Panc1 (cell line): ENCODE measurements around the gene PLCH2. TPM values are rescaled to one million over a fixed set of nuclear protein-coding genes. Genes with fewer than 3 reads are reported as not detected.
A peak's percentile ranks its signal among the peaks of the same experiment; 100 is the strongest.

Experiments
- ATAC-seq: fragments of 200-7000 bp; cut with Tn5 transposase; 2 replicates; pipeline ENCODE4 v1.9.1; 2020; ENCODE audit warnings: mild to moderate bottlenecking, moderate library complexity
- BruUV-seq: library from RNA; stranded (reverse); fragments of 400-500 nt; replicated peaks from 2 replicates; lab custom pipeline; 2021; lab: Mats Ljungman, UMichigan
- CTCF ChIA-PET: fragments of 300-600 bp; sonication (Branson Sonifier 250); formaldehyde crosslinking; loops from one replicate; lab custom pipeline; 2022; ENCODE audit warnings: antibody characterized with exemption; lab: Charles Lee
- POLR2A ChIA-PET: fragments of 300-600 bp; sonication (Branson Sonifier 250); formaldehyde crosslinking; loops from one replicate; lab custom pipeline; 2022; ENCODE audit warnings: antibody characterized with exemption; lab: Charles Lee
- DNase-seq: peaks from one replicate; pipeline ENCODE4 v3.0.0-alpha.2; 2010; ENCODE audit warnings: low read depth, low spot score
- H3K27ac ChIP-seq: 2 replicates; pipeline ENCODE4 v1.5.1; 2011; ENCODE audit warnings: mild to moderate bottlenecking, low read length, inconsistent platforms
- H3K27me3 ChIP-seq: fragments of 200-500 bp; sonication (Bioruptor generic); 2 replicates; pipeline ENCODE4 v1.6.0; 2014; ENCODE audit warnings: low read length, inconsistent platforms; ENCODE audit not compliant: control insufficient read depth, insufficient read depth
- H3K36me3 ChIP-seq: fragments of 200-500 bp; sonication (Bioruptor generic); 2 replicates; pipeline ENCODE4 v1.5.1; 2014; ENCODE audit warnings: inconsistent platforms, mild to moderate bottlenecking, low read length, moderate library complexity; ENCODE audit not compliant: control insufficient read depth, insufficient read depth
- H3K4me1 ChIP-seq: 2 replicates; pipeline ENCODE4 v1.5.1; 2011; ENCODE audit warnings: inconsistent platforms, mild to moderate bottlenecking, low read length, moderate library complexity; ENCODE audit not compliant: control insufficient read depth, insufficient read depth
- H3K4me3 ChIP-seq, 2 experiments: 2 replicates each; pipeline ENCODE4 v1.5.1; 2011 to 2012; ENCODE audit warnings: low read depth in 2 of 2, low read length in 2 of 2, mild to moderate bottlenecking in 2 of 2, inconsistent platforms in 1 of 2, moderate library complexity in 1 of 2
- H3K9me3 ChIP-seq: fragments of 200-500 bp; sonication (Bioruptor generic); 2 replicates; pipeline ENCODE4 v1.5.1; 2014; ENCODE audit warnings: low read depth, mild to moderate bottlenecking, inconsistent platforms, low read length, moderate library complexity; ENCODE audit not compliant: control insufficient read depth, insufficient read depth
- POLR2AphosphoS5 ChIP-seq: IDR thresholded peaks from 2 replicates; pipeline ENCODE4 v1.6.1; 2012; ENCODE audit warnings: mild to moderate bottlenecking, low read depth, low read length, moderate library complexity
- REST ChIP-seq, 2 experiments: IDR thresholded peaks; 2 replicates each; pipeline ENCODE4 v1.6.1; 2011 to 2012; ENCODE audit warnings: low read depth in 2 of 2, control low read depth in 1 of 2, low read length in 1 of 2, mild to moderate bottlenecking in 1 of 2, moderate library complexity in 1 of 2; ENCODE audit not compliant: insufficient read depth in 1 of 2
- SIN3A ChIP-seq: IDR thresholded peaks from 2 replicates; pipeline ENCODE4 v1.6.1; 2012; ENCODE audit warnings: low read depth, mild to moderate bottlenecking, low read length, moderate library complexity, borderline replicate concordance; ENCODE audit not compliant: insufficient read depth
- TCF7L2 ChIP-seq: IDR thresholded peaks from 2 replicates; pipeline ENCODE4 v1.6.1; 2011; ENCODE audit warnings: mild to moderate bottlenecking, low read depth, low read length, inconsistent platforms
- in situ Hi-C: cut with HindIII; loops from 2 replicates; pipeline ENCODE4 v1.10.0; 2016; ENCODE audit warnings: low sequenced_read_pairs, low pct_unique_long_range_greater_than_20kb
- intact Hi-C: fragments of 100-400 bp; cut with micrococcal nuclease; formaldehyde crosslinking; loops from one replicate; pipeline ENCODE4 v1.10.0; 2022; ENCODE audit not compliant: unreplicated experiment
- total RNA-seq: library from RNA; stranded (reverse); gene quantifications from one replicate; pipeline ENCODE4 v1.2.1, GENCODE V29; 2021; ENCODE audit not compliant: unreplicated experiment
- TF ChIP-seq, protein P1 (sequence below): fragments of 450-650 bp; IDR thresholded peaks from 2 replicates; pipeline ENCODE4 v1.5.1; 2017; ENCODE audit warnings: mild to moderate bottlenecking

PLCH2 gene
- total RNA-seq, 1 experiment from 2014 or later: 41.2 TPM

DNA sequence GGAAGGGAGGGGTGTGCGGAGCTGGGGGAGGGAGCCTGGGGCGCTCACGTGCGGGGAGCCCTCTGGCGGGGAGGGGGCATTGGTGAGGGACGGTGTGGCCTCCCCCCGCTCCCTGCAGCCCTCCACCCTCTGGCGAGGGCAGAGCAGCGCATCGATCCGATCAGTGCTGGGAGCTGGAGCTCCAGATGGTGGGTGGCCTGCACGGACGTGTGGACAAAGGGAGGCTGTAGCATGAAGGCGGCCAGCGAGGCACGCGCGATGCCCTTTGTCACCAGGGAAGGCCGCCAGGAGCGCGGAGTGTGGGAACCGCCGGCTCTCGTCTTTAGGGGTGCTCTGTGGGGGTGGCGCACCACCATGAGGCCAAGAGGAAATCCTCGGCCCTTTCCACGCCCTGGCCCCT is 59.4 kb downstream of the PLCH2 start:
- DNase-seq: no peak
- H3K4me1 ChIP-seq: peaks cover 45% of the 10 kb centered on the region
- no TSS peak for BruUV-seq
- H3K4me3 ChIP-seq: no peak overlapping the region
- H3K9me3 ChIP-seq: no peaks in the 10 kb centered on the region
- H3K27ac ChIP-seq: 0 out of 2 replicates have a peak overlapping the region, but pooled peaks have one; percentile 4
- H3K36me3 ChIP-seq: no peaks in the 10 kb centered on the region
- POLR2A ChIA-PET: no interaction called here
- no peak for TF ChIP-seq REST (IDR thresholded peaks at IDR 0.05; ENCODE audit: insufficient read depth in 1 of 2, low read depth in 2 of 2, low read length in 1 of 2)
- TF ChIP-seq TCF7L2: no peak
- TF ChIP-seq, protein P1, sequence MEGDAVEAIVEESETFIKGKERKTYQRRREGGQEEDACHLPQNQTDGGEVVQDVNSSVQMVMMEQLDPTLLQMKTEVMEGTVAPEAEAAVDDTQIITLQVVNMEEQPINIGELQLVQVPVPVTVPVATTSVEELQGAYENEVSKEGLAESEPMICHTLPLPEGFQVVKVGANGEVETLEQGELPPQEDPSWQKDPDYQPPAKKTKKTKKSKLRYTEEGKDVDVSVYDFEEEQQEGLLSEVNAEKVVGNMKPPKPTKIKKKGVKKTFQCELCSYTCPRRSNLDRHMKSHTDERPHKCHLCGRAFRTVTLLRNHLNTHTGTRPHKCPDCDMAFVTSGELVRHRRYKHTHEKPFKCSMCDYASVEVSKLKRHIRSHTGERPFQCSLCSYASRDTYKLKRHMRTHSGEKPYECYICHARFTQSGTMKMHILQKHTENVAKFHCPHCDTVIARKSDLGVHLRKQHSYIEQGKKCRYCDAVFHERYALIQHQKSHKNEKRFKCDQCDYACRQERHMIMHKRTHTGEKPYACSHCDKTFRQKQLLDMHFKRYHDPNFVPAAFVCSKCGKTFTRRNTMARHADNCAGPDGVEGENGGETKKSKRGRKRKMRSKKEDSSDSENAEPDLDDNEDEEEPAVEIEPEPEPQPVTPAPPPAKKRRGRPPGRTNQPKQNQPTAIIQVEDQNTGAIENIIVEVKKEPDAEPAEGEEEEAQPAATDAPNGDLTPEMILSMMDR: peak; percentile 11; the same call in 1 of the 2 replicates
- intact Hi-C loops (no loop called here), in situ Hi-C loops (no loop called here)
- no peaks in the 10 kb centered on the region for H3K27me3 ChIP-seq
- CTCF ChIA-PET: no interaction called here
- no peak for ATAC-seq

GRCh38 chr1:2535981-2536380 is 59.9 kb downstream of the PLCH2 start:
- DNase-seq (no peak), ATAC-seq (no peak)
- Histone ChIP-seq H3K36me3 (no peaks in the 10 kb centered on the region), H3K27ac (no peak overlapping the region), H3K27me3 (no peaks in the 10 kb centered on the region), H3K9me3 (no peaks in the 10 kb centered on the region), H3K4me1 (peaks cover 40% of the 10 kb centered on the region), H3K4me3 (no peak overlapping the region)
- no TSS peak for BruUV-seq
- in situ Hi-C loops: no loop called here
- ChIA-PET POLR2A (no interaction called here), CTCF (interaction anchor here (0.6 kb wide), 1 partner anchor 402 kb away, joined by 3 read pairs; no protein-coding TSS in a partner anchor)
- intact Hi-C loops: no loop called here
- TF ChIP-seq REST (IDR thresholded peaks at IDR 0.05; ENCODE audit: insufficient read depth in 1 of 2, low read depth in 2 of 2, low read length in 1 of 2): no peak
- TF ChIP-seq SIN3A: no peak
- TF ChIP-seq POLR2AphosphoS5: no peak
- TF ChIP-seq, protein P1: no peak
- TF ChIP-seq TCF7L2: no peak
